Muscle layer of colon (tissue), 2 donors: ENCODE results near the gene PPFIBP2.
"Not testable (repeated sequence)": the region's sequence is repeated elsewhere in the genome, so short reads cannot be mapped to it uniquely, and the experiment has no call there.

Experiments
- H3K27ac ChIP-seq: one replicate; pipeline ENCODE4 v1.7.0; 2013; ENCODE audit warnings: low read depth, mild to moderate bottlenecking, low read length, moderate library complexity
- H3K27me3 ChIP-seq, 2 donors: one replicate each; pipeline ENCODE4 v1.7.0; 2013; ENCODE audit warnings: low read length in 2 of 2, mild to moderate bottlenecking in 2 of 2; ENCODE audit not compliant: insufficient read depth in 2 of 2, control insufficient read depth in 1 of 2
- H3K36me3 ChIP-seq: one replicate; pipeline ENCODE4 v1.7.0; 2013; ENCODE audit warnings: mild to moderate bottlenecking, low read length; ENCODE audit not compliant: insufficient read depth
- H3K4me1 ChIP-seq: one replicate; pipeline ENCODE4 v1.7.0; 2013; ENCODE audit warnings: mild to moderate bottlenecking, low read length; ENCODE audit not compliant: insufficient read depth
- H3K4me3 ChIP-seq, 2 donors: one replicate each; pipeline ENCODE4 v1.7.0; 2013; ENCODE audit warnings: low read length in 2 of 2, low read depth in 1 of 2, mild to moderate bottlenecking in 1 of 2, moderate library complexity in 1 of 2
- H3K9ac ChIP-seq: one replicate; pipeline ENCODE4 v1.7.0; 2013; ENCODE audit warnings: low read length
- H3K9me3 ChIP-seq: one replicate; pipeline ENCODE4 v1.7.0; 2013; ENCODE audit warnings: mild to moderate bottlenecking, low read length
- donor health status: abdominal sarcoma.
- donor health status: Adenocarcinoma of cecum.

The PPFIBP2 gene

DNA sequence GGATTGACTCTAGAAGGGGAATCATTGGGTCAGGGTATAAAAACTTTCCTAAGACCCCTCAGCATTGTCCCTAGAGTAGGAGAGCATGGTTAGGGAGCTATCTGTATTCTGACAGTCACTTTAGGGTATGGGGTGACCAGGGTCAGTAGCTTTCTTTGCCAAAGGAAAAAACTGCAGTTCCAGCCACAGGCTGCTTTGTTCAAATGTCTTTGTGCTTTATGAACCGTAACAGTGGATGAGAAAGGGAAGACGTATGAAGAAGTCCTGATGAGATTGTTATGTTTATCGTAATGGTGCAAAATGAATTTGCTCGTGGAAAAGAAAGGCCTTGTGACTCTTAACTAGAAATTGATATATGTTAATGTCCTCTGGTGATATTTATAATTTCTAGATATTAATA, 129.5 kb downstream of the PPFIBP2 start:
- Histone ChIP-seq H3K27me3 (no peaks in the 10 kb centered on the region), H3K4me3 (no peak overlapping the region), H3K9me3 (no peaks in the 10 kb centered on the region), H3K36me3 (peaks cover 15% of the 10 kb centered on the region), H3K9ac (no peak overlapping the region), H3K27ac (no peak overlapping the region), H3K4me1 (peaks cover 2% of the 10 kb centered on the region)

DNA sequence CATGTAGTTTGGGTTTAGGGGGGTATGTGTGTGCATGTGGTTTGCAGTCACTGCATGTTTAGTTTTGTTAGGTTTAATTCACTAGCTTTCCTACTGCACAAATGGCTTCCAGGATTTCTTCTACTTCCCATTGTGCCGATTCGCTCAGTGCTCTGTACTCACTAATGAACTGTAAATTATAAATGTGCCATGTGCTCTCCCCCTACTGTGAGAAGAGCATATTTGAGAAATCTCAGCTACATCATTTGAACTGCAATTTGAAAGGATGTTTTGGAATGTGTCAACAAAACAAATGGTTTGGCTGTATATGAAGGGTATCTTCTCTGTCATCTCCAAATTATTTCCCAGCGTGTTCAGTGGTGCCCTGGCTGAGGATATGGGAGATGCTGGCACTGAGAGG, 131.4 kb downstream of the PPFIBP2 start:
- H3K4me3 ChIP-seq, result no peak overlapping the region
- no peak overlapping the region for H3K9ac ChIP-seq
- H3K36me3 ChIP-seq, result peaks cover 15% of the 10 kb centered on the region
- no peaks in the 10 kb centered on the region for H3K27me3 ChIP-seq
- H3K27ac ChIP-seq, result no peak overlapping the region
- no peaks in the 10 kb centered on the region for H3K9me3 ChIP-seq
- H3K4me1 ChIP-seq, result no peaks in the 10 kb centered on the region

DNA sequence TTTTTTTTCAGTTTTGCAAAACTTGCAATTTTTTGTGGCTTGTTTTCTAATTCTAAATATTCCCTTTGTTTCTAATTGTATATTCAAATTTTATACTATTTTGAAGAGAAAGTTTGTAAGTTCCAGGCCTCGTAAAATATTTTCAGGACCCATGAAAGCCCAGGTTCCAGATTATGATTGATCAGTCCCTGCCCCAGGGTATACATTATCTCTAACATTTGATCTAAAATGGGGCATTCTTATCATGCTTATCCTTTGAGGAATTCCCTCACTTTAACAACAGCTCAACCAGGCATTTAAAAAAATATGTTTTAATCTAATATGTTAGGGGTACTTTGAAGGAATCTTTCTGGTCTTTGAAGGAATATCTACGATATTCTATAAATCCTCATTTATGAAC, 133.1 kb downstream of the PPFIBP2 start:
- Histone ChIP-seq H3K27ac (no peak overlapping the region), H3K27me3 (no peaks in the 10 kb centered on the region), H3K4me1 (no peaks in the 10 kb centered on the region), H3K9me3 (no peaks in the 10 kb centered on the region), H3K4me3 (no peak overlapping the region), H3K9ac (no peak overlapping the region), H3K36me3 (peaks cover 7% of the 10 kb centered on the region)

DNA sequence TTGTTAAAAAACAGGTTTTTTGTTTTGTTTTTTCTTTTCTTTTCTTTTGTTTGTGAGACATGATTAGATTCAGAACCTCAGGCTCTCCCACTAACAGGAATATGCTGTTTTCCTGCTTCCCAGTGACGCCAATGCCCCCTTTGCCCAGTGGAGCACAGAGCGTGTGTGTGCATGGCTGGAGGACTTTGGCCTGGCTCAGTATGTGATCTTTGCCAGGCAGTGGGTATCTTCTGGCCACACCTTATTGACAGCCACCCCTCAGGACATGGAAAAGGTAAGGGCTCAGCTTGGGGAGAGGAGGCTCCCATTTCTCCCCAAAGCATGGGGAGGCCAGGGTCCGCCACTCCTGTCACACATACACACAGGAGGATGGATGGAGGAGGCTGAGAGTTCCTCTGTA, 134.5 kb downstream of the PPFIBP2 start:
- Histone ChIP-seq H3K27me3 (no peaks in the 10 kb centered on the region), H3K4me3 (no peak overlapping the region), H3K9me3 (no peaks in the 10 kb centered on the region), H3K27ac (no peak overlapping the region), H3K9ac (no peak overlapping the region), H3K4me1 (no peaks in the 10 kb centered on the region), H3K36me3 (peaks cover 18% of the 10 kb centered on the region)

DNA sequence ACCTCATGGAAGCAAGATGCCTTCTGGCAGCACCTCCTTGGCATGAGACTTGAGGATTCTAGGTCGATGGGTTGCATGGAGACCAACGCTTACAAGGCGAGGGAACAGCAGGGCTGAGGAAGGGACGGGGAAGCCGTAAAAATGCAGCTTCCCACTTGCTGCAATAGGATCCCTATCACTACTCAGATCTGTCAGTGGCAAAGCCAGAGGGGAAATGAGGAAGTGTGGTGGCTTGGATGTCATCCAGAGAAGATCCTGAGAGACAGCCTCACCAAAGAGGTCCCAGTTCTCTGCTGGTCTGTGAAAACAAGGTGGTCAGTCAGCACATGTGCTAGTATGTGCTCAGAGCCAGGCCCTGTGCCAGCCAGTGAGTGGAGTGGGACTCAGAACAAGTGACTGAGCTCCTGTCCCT, 137.3 kb downstream of the PPFIBP2 start:
- H3K9ac ChIP-seq, result no peak overlapping the region
- no peak overlapping the region for H3K27ac ChIP-seq
- H3K36me3 ChIP-seq, result peaks cover 31% of the 10 kb centered on the region
- H3K9me3 ChIP-seq, result no peaks in the 10 kb centered on the region
- H3K4me1 ChIP-seq, result no peaks in the 10 kb centered on the region
- no peak overlapping the region for H3K4me3 ChIP-seq
- no peaks in the 10 kb centered on the region for H3K27me3 ChIP-seq

DNA sequence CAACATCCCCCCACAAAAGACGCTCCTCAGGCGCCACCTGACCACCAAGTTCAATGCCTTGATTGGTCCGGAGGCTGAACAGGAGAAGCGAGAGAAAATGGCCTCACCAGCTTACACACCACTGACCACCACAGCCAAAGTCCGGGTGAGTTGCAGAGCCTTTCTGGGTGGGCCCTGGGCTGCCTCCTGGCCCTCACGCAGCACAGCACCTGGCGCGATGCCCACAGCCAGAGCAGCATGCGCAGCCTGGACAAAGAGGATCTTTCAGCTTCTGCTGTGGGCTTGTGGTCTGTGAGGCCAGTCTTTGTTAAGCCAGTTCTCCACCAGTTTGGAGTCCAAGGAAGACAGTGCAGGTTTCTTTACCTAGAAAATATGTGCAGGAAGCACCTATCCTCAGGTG, 137.9 kb downstream of the PPFIBP2 start:
- H3K27ac ChIP-seq, result no peak overlapping the region
- H3K9ac ChIP-seq, result no peak overlapping the region
- H3K36me3 ChIP-seq, result peaks cover 31% of the 10 kb centered on the region
- no peaks in the 10 kb centered on the region for H3K4me1 ChIP-seq
- H3K27me3 ChIP-seq, result no peaks in the 10 kb centered on the region
- H3K9me3 ChIP-seq, result no peaks in the 10 kb centered on the region
- H3K4me3 ChIP-seq, result no peak overlapping the region

DNA sequence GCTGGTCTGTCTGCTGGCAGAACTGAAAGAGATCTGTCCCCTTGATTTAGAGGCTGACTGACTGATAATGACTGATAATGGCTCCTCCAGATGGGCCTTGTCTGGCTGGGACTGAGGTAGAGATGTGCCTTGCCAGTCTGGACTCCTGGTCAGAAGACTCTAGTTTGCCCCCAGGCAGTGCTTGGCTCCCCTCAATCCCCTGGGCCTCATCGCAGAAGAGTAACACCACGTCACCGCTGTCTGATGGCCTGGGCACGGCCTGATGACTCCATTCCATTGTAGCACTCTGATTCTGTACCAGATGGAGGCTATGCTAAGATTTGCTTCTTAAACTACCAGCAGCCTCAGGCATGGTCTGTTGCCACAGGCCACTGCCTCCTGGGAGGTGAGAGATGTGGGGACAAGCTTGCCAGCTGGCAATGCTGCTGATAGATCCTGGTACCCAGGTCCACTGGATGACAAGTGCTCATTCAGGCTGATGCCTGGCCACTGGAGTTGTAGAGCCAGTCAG, 140.5 kb downstream of the PPFIBP2 start:
- H3K27ac ChIP-seq, result no peak overlapping the region
- H3K9ac ChIP-seq, result no peak overlapping the region
- H3K36me3 ChIP-seq, result peaks cover 31% of the 10 kb centered on the region
- no peaks in the 10 kb centered on the region for H3K27me3 ChIP-seq
- no peaks in the 10 kb centered on the region for H3K9me3 ChIP-seq
- H3K4me3 ChIP-seq, result no peak overlapping the region
- H3K4me1 ChIP-seq, result no peaks in the 10 kb centered on the region

DNA sequence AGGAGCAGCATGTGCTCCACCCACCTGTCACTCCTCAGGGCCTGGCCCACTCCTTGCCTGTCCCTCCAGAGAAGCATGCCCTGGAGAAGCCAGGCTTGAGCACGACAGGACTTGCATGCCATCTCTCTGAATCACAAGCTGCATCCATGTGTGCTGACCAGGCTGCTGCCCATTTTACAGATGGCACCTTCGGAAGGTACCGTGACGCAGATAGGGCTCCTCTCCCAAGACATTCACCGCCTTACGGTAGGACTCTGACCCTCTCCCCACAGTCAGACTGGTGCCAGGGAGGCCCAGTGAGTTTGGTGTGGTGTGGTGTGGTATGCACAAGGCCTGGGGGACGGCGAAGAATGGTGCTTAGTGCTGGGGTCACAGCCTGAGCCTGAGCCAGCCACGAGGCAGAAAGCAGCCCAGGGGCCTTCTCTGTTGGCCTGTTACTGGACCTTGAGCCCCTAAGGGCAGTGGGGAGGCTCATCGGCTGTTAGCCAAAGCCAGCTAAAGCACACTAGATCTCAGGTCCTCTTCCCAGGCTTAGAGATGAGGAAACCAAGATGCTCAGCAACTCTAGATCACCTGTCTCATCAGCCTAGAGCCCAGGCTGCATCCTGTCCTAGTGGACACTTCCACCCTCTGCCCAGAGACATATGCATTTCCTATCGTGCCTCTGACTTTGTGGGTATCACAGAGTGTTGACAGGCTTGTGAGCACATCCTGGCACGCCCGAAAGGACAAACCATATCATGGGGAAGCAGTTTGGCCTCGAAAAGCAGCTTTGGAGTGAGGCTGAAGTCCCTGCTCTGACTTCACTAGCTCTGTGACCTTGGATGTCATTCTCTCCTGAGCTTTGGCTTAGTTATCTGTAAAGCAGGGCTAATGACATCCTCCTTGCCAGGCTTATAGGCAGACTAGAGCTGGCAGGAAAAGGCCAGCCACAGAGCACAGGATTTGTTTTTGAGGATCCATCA, 141.7 kb downstream of the PPFIBP2 start:
- Histone ChIP-seq H3K4me1 (no peaks in the 10 kb centered on the region), H3K36me3 (peaks cover 31% of the 10 kb centered on the region), H3K27ac (no peak overlapping the region), H3K9me3 (no peaks in the 10 kb centered on the region), H3K27me3 (no peaks in the 10 kb centered on the region), H3K9ac (no peak overlapping the region), H3K4me3 (no peak overlapping the region)

DNA sequence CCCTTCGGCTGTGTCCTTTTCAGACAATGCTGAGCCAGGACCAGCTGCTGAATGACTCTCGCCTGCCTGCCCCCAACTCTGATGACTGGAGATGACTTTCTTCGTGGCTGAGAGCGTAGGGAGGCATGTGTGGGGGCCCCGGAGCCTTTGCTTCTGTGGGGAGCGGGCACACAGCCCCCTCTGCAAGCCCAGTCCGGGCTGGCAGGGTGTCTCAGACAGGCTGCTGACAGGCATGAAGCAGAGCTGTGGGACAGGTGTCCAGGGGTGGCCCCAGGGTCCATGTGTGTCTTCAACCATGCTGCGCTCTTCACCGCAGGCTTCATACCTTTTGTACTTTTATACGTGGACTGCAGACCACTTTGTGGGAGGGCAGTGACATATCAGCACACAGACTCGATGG, 142.9 kb downstream of the PPFIBP2 start:
- Histone ChIP-seq H3K4me1 (no peaks in the 10 kb centered on the region), H3K27ac (no peak overlapping the region), H3K36me3 (peaks cover 26% of the 10 kb centered on the region), H3K27me3 (no peaks in the 10 kb centered on the region), H3K4me3 (no peak overlapping the region), H3K9ac (no peak overlapping the region), H3K9me3 (no peaks in the 10 kb centered on the region)

DNA sequence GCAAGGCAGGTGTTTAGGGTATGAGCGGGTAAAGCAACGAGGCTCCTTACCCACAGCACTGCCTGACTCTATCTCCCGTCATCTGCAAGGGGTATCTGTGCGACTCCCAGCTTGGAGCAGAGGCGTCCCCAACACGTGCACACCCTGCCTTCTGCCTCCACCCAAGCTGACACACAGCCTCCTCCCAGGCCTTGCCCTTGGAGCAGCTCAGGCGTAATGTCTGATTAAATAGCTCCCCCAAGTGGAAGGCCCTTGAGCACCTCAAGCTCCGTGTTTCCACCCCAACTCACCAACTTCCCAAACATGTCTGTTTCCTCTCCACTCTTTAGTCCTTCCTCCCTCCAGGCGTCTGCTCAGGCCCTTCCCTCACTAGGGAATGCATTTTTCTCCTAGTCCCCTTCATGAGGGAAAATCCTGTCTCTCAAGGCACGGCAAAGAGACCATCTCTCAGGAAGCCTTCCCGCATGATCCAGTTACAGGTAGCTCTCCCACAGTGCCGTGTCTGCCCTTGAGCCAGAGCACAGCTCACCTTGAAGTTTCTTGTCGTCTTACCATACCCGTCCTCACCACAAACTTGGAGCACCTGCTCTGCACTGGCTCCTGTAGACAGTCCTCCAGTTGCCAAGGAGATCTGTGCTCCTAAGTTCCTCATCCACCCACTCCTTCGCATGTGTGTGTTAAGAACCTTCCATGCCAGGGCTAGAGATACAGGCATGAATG, 143.7 kb downstream of the PPFIBP2 start:
- H3K4me1 ChIP-seq, result no peaks in the 10 kb centered on the region
- no peak overlapping the region for H3K4me3 ChIP-seq
- peaks cover 21% of the 10 kb centered on the region for H3K36me3 ChIP-seq
- H3K27ac ChIP-seq, result no peak overlapping the region
- no peak overlapping the region for H3K9ac ChIP-seq
- H3K9me3 ChIP-seq, result no peaks in the 10 kb centered on the region
- no peaks in the 10 kb centered on the region for H3K27me3 ChIP-seq

DNA sequence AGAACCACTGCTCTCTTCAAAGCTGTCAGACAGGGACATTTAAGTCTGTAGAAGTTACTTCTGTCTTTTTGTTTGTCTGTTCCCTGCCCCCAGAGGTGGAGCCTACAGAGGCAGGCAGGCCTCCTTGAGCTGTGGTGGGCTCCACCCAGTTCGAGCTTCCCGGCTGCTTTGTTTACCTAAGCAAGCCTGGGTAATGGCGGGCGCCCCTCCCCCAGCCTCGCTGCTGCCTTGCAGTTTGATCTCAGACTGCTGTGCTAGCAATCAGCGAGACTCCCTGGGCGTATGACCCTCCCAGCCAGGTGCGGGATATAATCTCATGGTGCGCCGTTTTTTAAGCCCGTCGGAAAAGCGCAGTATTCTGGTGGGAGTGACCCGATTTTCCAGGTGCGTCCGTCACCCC, 149.7 kb downstream of the PPFIBP2 start:
- not testable (repeated sequence) for H3K4me1 ChIP-seq, H3K27ac ChIP-seq, H3K9ac ChIP-seq, H3K27me3 ChIP-seq, H3K9me3 ChIP-seq, H3K36me3 ChIP-seq, H3K4me3 ChIP-seq
